Uterus (tissue), 4 donors: ENCODE data around the gene ANKRD33B. TPM values are rescaled to one million over a fixed set of nuclear protein-coding genes. Genes with fewer than 3 reads are reported as not detected.

Experiments used
- DNase-seq, 2 donors: peaks; one replicate each; pipeline ENCODE4 v3.0.0-alpha.2; 2019 to 2020
- H3K27ac ChIP-seq, 2 donors: fragments of 200-600 bp; sonication (generic); 1 replicate in 1 of 2; 2 replicates in 1 of 2; pipeline ENCODE4 v1.5.1; 2016 to 2018
- H3K27me3 ChIP-seq, 2 donors: fragments of 200-600 bp; sonication (generic); one replicate each; pipeline ENCODE4 v1.5.1; 2018 to 2019; ENCODE audit warnings: control low read depth in 1 of 2
- H3K36me3 ChIP-seq, 2 donors: fragments of 200-600 bp; sonication (generic); one replicate each; pipeline ENCODE4 v1.5.1; 2019; ENCODE audit warnings: control low read depth in 1 of 2
- H3K4me1 ChIP-seq, 2 donors: fragments of 200-600 bp; sonication (generic); one replicate each; pipeline ENCODE4 v1.5.1; 2018 to 2019; ENCODE audit warnings: control low read depth in 1 of 2
- H3K4me3 ChIP-seq, 2 donors: fragments of 200-600 bp; sonication (generic); 1 replicate in 1 of 2; 2 replicates in 1 of 2; pipeline ENCODE4 v1.5.1; 2018 to 2019; ENCODE audit warnings: mild to moderate bottlenecking in 1 of 2
- H3K9me3 ChIP-seq, 2 donors: fragments of 200-600 bp; sonication (generic); one replicate each; pipeline ENCODE4 v1.5.1; 2019; ENCODE audit warnings: control low read depth in 1 of 2
- POLR2A ChIP-seq, 2 donors: fragments of 450-650 bp; IDR thresholded peaks; one replicate each; pipeline ENCODE4 v1.6.1; 2016; ENCODE audit warnings: antibody characterized with exemption in 2 of 2, mild to moderate bottlenecking in 1 of 2, moderate library complexity in 1 of 2
- intact Hi-C: fragments of 100-400 bp; cut with DNase I; formaldehyde crosslinking; loops from one replicate; pipeline ENCODE4 v1.15.1; 2023; ENCODE audit warnings: low total_unique reads
- total RNA-seq, 4 donors: library from RNA; depleted of rRNA in 3 of 4; stranded (reverse); fragments of >200 nt in 3 of 4; gene quantifications; one replicate each; pipeline versions ENCODE4 v1.1.0 to v1.2.4, GENCODE V29; 2014 to 2023
- TF ChIP-seq, protein P1 (sequence below), 4 experiments: fragments of 200-600 bp in 2 of 4; fragments of 450-650 bp in 2 of 4; sonication (generic) in 2 of 4; IDR thresholded peaks; one replicate each; pipeline ENCODE4 v1.5.1; 2016 to 2019; ENCODE audit warnings: antibody characterized with exemption in 4 of 4, mild to moderate bottlenecking in 2 of 4, moderate library complexity in 1 of 4
- donor health status: DM: yes; HTN: yes; CAD: no.

Gene ANKRD33B
- total RNA-seq, 4 donors from 2014 or later: 2.1 to 24.1 (median 7.6) TPM

DNA sequence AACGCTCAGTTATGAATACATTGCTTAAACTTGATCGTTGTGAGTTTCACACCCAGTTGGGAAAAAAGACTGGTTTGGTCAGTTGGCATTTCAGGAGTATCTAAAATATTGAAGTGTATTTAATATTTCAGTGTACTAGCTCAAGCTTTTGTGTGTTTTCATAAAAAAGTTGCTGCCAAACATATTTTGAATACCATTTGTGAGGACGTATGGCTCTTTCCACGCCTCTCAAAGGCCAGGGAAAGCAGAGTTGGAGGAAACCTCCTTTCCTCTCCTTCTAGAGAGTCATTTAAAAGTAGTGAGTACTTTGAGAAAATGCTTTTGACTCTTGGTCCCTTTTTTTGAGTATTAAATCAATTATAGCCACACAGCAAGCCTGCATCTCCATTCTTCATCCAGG lies 43.2 kb upstream of the ANKRD33B start:
- Histone ChIP-seq H3K27ac (no peak overlapping the region), H3K4me1 (no peaks in the 10 kb centered on the region), H3K27me3 (no peaks in the 10 kb centered on the region), H3K4me3 (no peak overlapping the region), H3K36me3 (no peaks in the 10 kb centered on the region), H3K9me3 (no peaks in the 10 kb centered on the region)
- intact Hi-C loops: no loop called here
- no peak for DNase-seq
- TF ChIP-seq POLR2A (IDR thresholded peaks at IDR 0.05): no peak
- TF ChIP-seq, protein P1, sequence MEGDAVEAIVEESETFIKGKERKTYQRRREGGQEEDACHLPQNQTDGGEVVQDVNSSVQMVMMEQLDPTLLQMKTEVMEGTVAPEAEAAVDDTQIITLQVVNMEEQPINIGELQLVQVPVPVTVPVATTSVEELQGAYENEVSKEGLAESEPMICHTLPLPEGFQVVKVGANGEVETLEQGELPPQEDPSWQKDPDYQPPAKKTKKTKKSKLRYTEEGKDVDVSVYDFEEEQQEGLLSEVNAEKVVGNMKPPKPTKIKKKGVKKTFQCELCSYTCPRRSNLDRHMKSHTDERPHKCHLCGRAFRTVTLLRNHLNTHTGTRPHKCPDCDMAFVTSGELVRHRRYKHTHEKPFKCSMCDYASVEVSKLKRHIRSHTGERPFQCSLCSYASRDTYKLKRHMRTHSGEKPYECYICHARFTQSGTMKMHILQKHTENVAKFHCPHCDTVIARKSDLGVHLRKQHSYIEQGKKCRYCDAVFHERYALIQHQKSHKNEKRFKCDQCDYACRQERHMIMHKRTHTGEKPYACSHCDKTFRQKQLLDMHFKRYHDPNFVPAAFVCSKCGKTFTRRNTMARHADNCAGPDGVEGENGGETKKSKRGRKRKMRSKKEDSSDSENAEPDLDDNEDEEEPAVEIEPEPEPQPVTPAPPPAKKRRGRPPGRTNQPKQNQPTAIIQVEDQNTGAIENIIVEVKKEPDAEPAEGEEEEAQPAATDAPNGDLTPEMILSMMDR (IDR thresholded peaks at IDR 0.05): no peak

DNA sequence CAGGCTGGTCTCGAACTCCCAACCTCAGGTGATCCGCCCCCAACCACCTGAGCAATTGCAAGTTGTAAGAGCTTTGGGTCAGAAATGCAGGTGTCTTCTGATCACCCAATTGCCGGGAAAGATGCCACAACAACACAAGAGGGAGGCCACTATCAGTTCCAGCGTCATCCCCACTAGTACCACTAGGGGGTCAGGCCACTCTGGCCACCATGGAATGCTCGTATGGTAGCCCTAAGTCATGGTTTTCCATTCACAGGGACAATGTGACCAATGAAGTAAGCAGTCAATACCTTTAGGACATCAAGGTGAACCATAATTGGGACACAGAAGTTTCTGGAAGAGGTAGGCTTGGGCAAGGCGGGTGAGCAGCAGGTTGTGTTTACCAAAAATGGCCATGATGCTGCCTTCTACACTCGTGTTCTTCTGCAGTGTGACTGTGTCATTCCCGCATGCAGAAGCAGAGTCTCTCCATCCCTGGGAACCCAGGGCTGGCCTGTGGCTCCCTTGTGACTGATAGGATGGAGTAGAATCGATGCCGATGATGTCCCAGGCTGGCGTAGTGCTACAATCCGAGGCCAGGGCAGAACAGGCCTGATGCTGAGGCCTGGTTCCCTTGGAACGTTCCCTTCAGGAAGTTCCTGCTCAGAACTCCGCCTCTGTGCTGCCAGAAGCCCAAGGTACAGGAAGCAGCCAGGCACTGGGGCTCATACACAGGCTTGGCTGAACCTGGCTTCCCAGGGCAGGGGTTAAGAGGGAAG lies 42.2 kb upstream of the ANKRD33B start:
- no peak overlapping the region for H3K27ac ChIP-seq
- DNase-seq: no peak
- no peaks in the 10 kb centered on the region for H3K36me3 ChIP-seq
- H3K27me3 ChIP-seq: no peaks in the 10 kb centered on the region
- H3K9me3 ChIP-seq: no peaks in the 10 kb centered on the region
- no peak for TF ChIP-seq POLR2A (IDR thresholded peaks at IDR 0.05)
- TF ChIP-seq, protein P1 (IDR thresholded peaks at IDR 0.05): no peak
- H3K4me3 ChIP-seq: no peak overlapping the region
- intact Hi-C loops: no loop called here
- no peaks in the 10 kb centered on the region for H3K4me1 ChIP-seq

DNA sequence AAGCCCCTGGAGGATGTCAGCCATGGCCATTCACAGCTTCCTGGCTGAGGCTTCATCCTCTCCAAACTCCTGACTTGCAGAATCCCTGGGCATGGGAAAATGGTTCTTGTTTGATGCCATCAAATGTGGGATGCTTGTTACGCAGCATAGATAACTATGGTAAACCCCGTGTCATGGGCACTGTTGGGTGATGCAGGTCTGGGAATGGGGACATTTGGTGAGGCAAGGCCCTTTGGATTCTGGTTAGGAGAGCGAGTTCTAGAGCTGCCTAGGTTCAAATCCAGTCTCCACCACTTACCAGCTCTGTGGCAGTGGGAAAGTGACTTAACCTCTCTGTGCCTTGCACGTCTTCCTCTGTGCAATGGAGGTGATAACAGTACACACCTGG lies 41.7 kb upstream of the ANKRD33B start:
- no peak for TF ChIP-seq POLR2A (IDR thresholded peaks at IDR 0.05)
- TF ChIP-seq, protein P1 (IDR thresholded peaks at IDR 0.05): no peak
- Histone ChIP-seq H3K4me3 (no peak overlapping the region), H3K27ac (no peak overlapping the region), H3K4me1 (no peaks in the 10 kb centered on the region), H3K9me3 (no peaks in the 10 kb centered on the region), H3K36me3 (no peaks in the 10 kb centered on the region), H3K27me3 (no peaks in the 10 kb centered on the region)
- DNase-seq: no peak
- intact Hi-C loops: no loop called here

DNA sequence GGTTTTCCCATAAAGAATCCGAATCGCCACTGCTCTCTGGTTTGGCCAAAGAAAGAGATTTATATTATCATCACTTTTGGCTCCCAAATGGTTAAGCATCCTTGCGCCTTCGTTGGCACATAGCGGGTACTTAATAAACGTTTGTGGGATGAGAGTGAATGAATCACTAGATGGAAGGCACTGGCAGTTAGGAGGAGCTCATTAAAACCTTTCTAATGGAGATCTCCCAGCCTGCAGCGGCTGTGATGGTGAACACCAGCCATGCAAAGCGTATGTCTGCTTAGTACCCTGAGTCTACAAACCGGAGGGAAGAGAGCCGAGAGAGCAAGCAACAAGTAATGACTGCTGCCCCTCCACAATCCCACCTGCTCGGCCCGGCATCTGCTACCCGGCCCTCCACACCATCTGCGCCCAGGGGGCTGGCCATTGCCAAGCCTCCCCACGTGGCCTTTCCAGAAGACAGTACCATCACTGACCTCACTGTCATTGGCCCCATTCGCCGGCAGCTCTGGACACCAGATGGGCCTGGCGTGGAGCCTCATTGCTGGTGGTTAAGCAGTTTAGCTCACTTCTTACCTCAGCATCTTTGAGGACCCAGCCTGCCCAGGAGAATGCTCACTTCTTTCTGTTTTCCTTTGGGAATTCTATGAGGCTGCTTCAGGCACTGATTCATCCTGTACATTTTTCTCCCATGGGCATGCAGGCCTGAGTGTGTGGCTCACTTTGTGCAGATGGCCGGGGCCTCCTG lies 39.3 kb upstream of the ANKRD33B start:
- Histone ChIP-seq H3K27me3 (no peaks in the 10 kb centered on the region), H3K9me3 (no peaks in the 10 kb centered on the region), H3K27ac (no peak overlapping the region), H3K36me3 (no peaks in the 10 kb centered on the region), H3K4me1 (no peaks in the 10 kb centered on the region), H3K4me3 (no peak overlapping the region)
- intact Hi-C loops: no loop called here
- TF ChIP-seq, protein P1 (IDR thresholded peaks at IDR 0.05): no peak
- DNase-seq: no peak

DNA sequence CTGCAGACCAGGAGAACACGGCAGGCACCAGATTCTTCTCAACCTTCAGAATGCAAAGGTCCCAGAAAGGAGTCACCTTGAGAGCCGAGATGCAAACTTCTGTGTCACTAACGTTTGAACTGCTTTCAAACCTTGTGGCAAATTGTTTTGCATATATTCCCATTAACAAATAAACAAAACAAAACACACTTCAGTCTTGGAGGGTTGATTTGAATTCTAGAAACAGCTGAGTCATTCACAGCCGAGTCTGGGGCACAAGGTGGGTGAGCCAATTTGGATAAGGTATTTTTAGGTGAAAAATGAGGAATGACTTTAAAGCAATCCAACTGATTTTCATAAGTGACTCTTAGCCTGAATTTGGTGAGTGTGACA lies 38.8 kb upstream of the ANKRD33B start:
- intact Hi-C loops: no loop called here
- no peaks in the 10 kb centered on the region for H3K27me3 ChIP-seq
- no peaks in the 10 kb centered on the region for H3K4me1 ChIP-seq
- no peaks in the 10 kb centered on the region for H3K36me3 ChIP-seq
- no peak for DNase-seq
- H3K4me3 ChIP-seq: no peak overlapping the region
- no peak overlapping the region for H3K27ac ChIP-seq
- TF ChIP-seq POLR2A (IDR thresholded peaks at IDR 0.05): no peak
- TF ChIP-seq, protein P1 (IDR thresholded peaks at IDR 0.05): no peak
- no peaks in the 10 kb centered on the region for H3K9me3 ChIP-seq
